Activated CD8-positive, alpha-beta memory T cell treated with anti-CD3 and anti-CD28 coated beads for 24 hours (primary cell): ENCODE measurements around the gene GALK2.
A peak's percentile ranks its signal among the peaks of the same experiment; 100 is the strongest.

Experiments used
- DNase-seq: peaks from one replicate; pipeline ENCODE4 v3.0.0-alpha.2; 2020

Gene GALK2

GRCh38 chr15:49169880-49170597 is at the start of gene GALK2:
TSS of gene GALK2 (plus strand) at chr15:49170247. CDS start at chr15:49170323, 76 bp downstream.
- peak; percentile 89 for DNase-seq

GRCh38 chr15:49120832-49121231 is 49.2 kb upstream of the GALK2 start:
- DNase-seq: no peak

GRCh38 chr15:49121901-49122300 is 48.1 kb upstream of the GALK2 start:
- DNase-seq: no peak

- no peak for DNase-seq
These were observed 47.4 kb upstream of the GALK2 start for GRCh38 chr15:49122541-49123062.

GRCh38 chr15:49124371-49124770 is 45.7 kb upstream of the GALK2 start:
- no peak for DNase-seq

GRCh38 chr15:49131403-49131802 is 38.6 kb upstream of the GALK2 start:
- no peak for DNase-seq

- no peak for DNase-seq
These were observed 35.2 kb upstream of the GALK2 start for GRCh38 chr15:49134683-49135341.

GRCh38 chr15:49135342-49135857 is 34.6 kb upstream of the GALK2 start:
- no peak for DNase-seq

- no peak for DNase-seq
These were observed 34.1 kb upstream of the GALK2 start for GRCh38 chr15:49135911-49136310.

GRCh38 chr15:49137861-49138260 is 32.2 kb upstream of the GALK2 start:
- no peak for DNase-seq

GRCh38 chr15:49145651-49146609 is 24.1 kb upstream of the GALK2 start:
- no peak for DNase-seq

GRCh38 chr15:49148298-49148697 is 21.7 kb upstream of the GALK2 start:
- no peak for DNase-seq

GRCh38 chr15:49148727-49149126 is 21.3 kb upstream of the GALK2 start:
- DNase-seq: no peak

GRCh38 chr15:49151831-49152230 is 18.2 kb upstream of the GALK2 start:
- no peak for DNase-seq

- DNase-seq: no peak
These were observed 17.3 kb upstream of the GALK2 start for GRCh38 chr15:49152552-49153312.

- DNase-seq: no peak
These were observed 15.7 kb upstream of the GALK2 start for GRCh38 chr15:49154359-49154758.

GRCh38 chr15:49154799-49155109 is 15.3 kb upstream of the GALK2 start:
- DNase-seq: no peak

- DNase-seq: peak; percentile 93
These were observed 14.8 kb upstream of the GALK2 start, which contains the start of gene COPS2 for GRCh38 chr15:49155110-49155833. TSS of gene COPS2 (minus strand) at chr15:49155599. CDS start at chr15:49155578, 21 bp downstream.

- no peak for DNase-seq
These were observed 14.0 kb upstream of the GALK2 start for GRCh38 chr15:49155834-49156627.

GRCh38 chr15:49163678-49164077 is 6.4 kb upstream of the GALK2 start:
- DNase-seq: no peak

GRCh38 chr15:49164865-49165264 is 5.2 kb upstream of the GALK2 start:
- no peak for DNase-seq
